ENCODE data around the gene SPAG17.

GRCh38 chr1:118099686-118100085, 85.3 kb downstream of the SPAG17 start:
- TF ChIP-seq CTCF (IDR thresholded peaks at IDR 0.05) = no peak
- TF ChIP-seq POLR2A (IDR thresholded peaks at IDR 0.05) = no peak
- TF ChIP-seq POLR2AphosphoS5 (IDR thresholded peaks at IDR 0.05) = no peak
- TF ChIP-seq EP300 (IDR thresholded peaks at IDR 0.05) = no peak

Measured in sigmoid colon (tissue), 4 donors.